HEK293 (cell line): ENCODE results near the gene C17orf107.

ENCODE experiments used
- GLI2 ChIP-seq: fragments of 450-650 bp; formaldehyde crosslinking; IDR thresholded peaks from 2 replicates; pipeline ENCODE4; 2017; ENCODE audit warnings: missing biosample characterization, missing genetic modification characterization, low read depth, borderline replicate concordance
- HOXA7 ChIP-seq: sonication (generic); formaldehyde crosslinking; IDR thresholded peaks from 2 replicates; pipeline ENCODE4 v1.8.1; 2022; ENCODE audit warnings: missing genetic modification reagents, borderline replicate concordance
- KLF10 ChIP-seq: fragments of 450-650 bp; IDR thresholded peaks from 2 replicates; pipeline ENCODE4 v1.5.1; 2018; ENCODE audit warnings: missing biosample characterization, mild to moderate bottlenecking, missing genetic modification characterization
- MZF1 ChIP-seq: fragments of 450-650 bp; formaldehyde crosslinking; IDR thresholded peaks from 2 replicates; pipeline ENCODE4 v1.5.1; 2017; ENCODE audit warnings: missing biosample characterization, missing genetic modification characterization, borderline replicate concordance
- RBAK ChIP-seq: fragments of 450-650 bp; formaldehyde crosslinking; IDR thresholded peaks from 2 replicates; pipeline ENCODE4 v1.5.1; 2016; ENCODE audit warnings: missing biosample characterization, missing genetic modification characterization
- TRIM28 ChIP-seq: IDR thresholded peaks from 2 replicates; pipeline ENCODE4 v1.6.1; 2011; ENCODE audit warnings: low read length, control low read depth, borderline replicate concordance
- TSHZ1 ChIP-seq: fragments of 450-650 bp; formaldehyde crosslinking; IDR thresholded peaks from 2 replicates; pipeline ENCODE4 v1.5.1; 2016; ENCODE audit warnings: missing biosample characterization, missing genetic modification characterization, borderline replicate concordance
- ZBTB17 ChIP-seq: fragments of 450-650 bp; formaldehyde crosslinking; IDR thresholded peaks from 2 replicates; pipeline ENCODE4 v1.5.1; 2016; ENCODE audit warnings: missing biosample characterization, missing genetic modification characterization
- ZBTB21 ChIP-seq: fragments of 450-650 bp; formaldehyde crosslinking; IDR thresholded peaks from 2 replicates; pipeline ENCODE4 v1.5.1; 2017; ENCODE audit warnings: missing biosample characterization, missing genetic modification characterization
- ZBTB48 ChIP-seq: fragments of 450-650 bp; formaldehyde crosslinking; IDR thresholded peaks from 2 replicates; pipeline ENCODE4 v1.5.1; 2016; ENCODE audit warnings: missing biosample characterization, missing genetic modification characterization
- ZNF133 ChIP-seq: fragments of 450-650 bp; formaldehyde crosslinking; IDR thresholded peaks from 2 replicates; pipeline ENCODE4 v1.5.1; 2016; ENCODE audit warnings: missing biosample characterization, missing genetic modification characterization
- ZNF175 ChIP-seq: fragments of 450-650 bp; formaldehyde crosslinking; IDR thresholded peaks from 2 replicates; pipeline ENCODE4 v1.5.1; 2016; ENCODE audit warnings: missing biosample characterization, missing genetic modification characterization
- ZNF2 ChIP-seq: fragments of 450-650 bp; formaldehyde crosslinking; IDR thresholded peaks from 2 replicates; pipeline ENCODE4 v1.5.1; 2016; ENCODE audit warnings: missing biosample characterization, missing genetic modification characterization
- ZNF221 ChIP-seq: fragments of 450-650 bp; formaldehyde crosslinking; IDR thresholded peaks from 2 replicates; pipeline ENCODE4 v1.5.1; 2017; ENCODE audit warnings: missing biosample characterization, missing genetic modification characterization, borderline replicate concordance
- ZNF223 ChIP-seq: fragments of 450-650 bp; formaldehyde crosslinking; IDR thresholded peaks from 2 replicates; pipeline ENCODE4 v1.5.1; 2016; ENCODE audit warnings: missing biosample characterization, missing genetic modification characterization
- ZNF23 ChIP-seq: fragments of 450-650 bp; formaldehyde crosslinking; IDR thresholded peaks from 2 replicates; pipeline ENCODE4 v1.5.1; 2016; ENCODE audit warnings: missing biosample characterization, missing genetic modification characterization, borderline replicate concordance
- ZNF335 ChIP-seq: fragments of 450-650 bp; formaldehyde crosslinking; conservative IDR thresholded peaks from 2 replicates; pipeline ENCODE4 v1.5.1; 2016; ENCODE audit warnings: missing biosample characterization, missing genetic modification characterization
- ZNF341 ChIP-seq: fragments of 450-650 bp; formaldehyde crosslinking; IDR thresholded peaks from 2 replicates; pipeline ENCODE4; 2016; ENCODE audit warnings: low read depth, missing biosample characterization, missing genetic modification characterization
- ZNF366 ChIP-seq: fragments of 450-650 bp; formaldehyde crosslinking; conservative IDR thresholded peaks from 2 replicates; pipeline ENCODE4 v1.5.1; 2016; ENCODE audit warnings: missing biosample characterization, missing genetic modification characterization
- ZNF394 ChIP-seq: fragments of 450-650 bp; formaldehyde crosslinking; IDR thresholded peaks from 2 replicates; pipeline ENCODE4 v1.5.1; 2016; ENCODE audit warnings: missing biosample characterization, missing genetic modification characterization, mild to moderate bottlenecking, moderate library complexity, borderline replicate concordance
- ZNF426 ChIP-seq: fragments of 450-650 bp; formaldehyde crosslinking; IDR thresholded peaks from 2 replicates; pipeline ENCODE4 v1.5.1; 2017; ENCODE audit warnings: missing biosample characterization, missing genetic modification characterization, mild to moderate bottlenecking, inconsistent platforms, moderate library complexity
- ZNF544 ChIP-seq: fragments of 450-650 bp; formaldehyde crosslinking; IDR thresholded peaks from 2 replicates; pipeline ENCODE4 v1.5.0; 2017; ENCODE audit warnings: missing biosample characterization, missing genetic modification characterization
- ZNF548 ChIP-seq: fragments of 450-650 bp; formaldehyde crosslinking; IDR thresholded peaks from 2 replicates; pipeline ENCODE4 v1.5.1; 2016; ENCODE audit warnings: missing biosample characterization, missing genetic modification characterization
- ZNF558 ChIP-seq: fragments of 450-650 bp; formaldehyde crosslinking; IDR thresholded peaks from 2 replicates; pipeline ENCODE4 v1.5.1; 2016; ENCODE audit warnings: missing biosample characterization, missing genetic modification characterization
- ZNF596 ChIP-seq: fragments of 450-650 bp; IDR thresholded peaks from 2 replicates; pipeline ENCODE4 v1.5.0; 2018; ENCODE audit warnings: missing biosample characterization, mild to moderate bottlenecking, missing genetic modification characterization, moderate library complexity
- ZNF600 ChIP-seq: fragments of 450-650 bp; formaldehyde crosslinking; IDR thresholded peaks from 2 replicates; pipeline ENCODE4 v1.5.1; 2016; ENCODE audit warnings: missing biosample characterization, missing genetic modification characterization
- ZNF610 ChIP-seq: fragments of 450-650 bp; formaldehyde crosslinking; IDR thresholded peaks from 2 replicates; pipeline ENCODE4 v1.5.1; 2016; ENCODE audit warnings: missing biosample characterization, missing genetic modification characterization, borderline replicate concordance
- ZNF624 ChIP-seq: fragments of 450-650 bp; formaldehyde crosslinking; IDR thresholded peaks from 2 replicates; pipeline ENCODE4 v1.5.1; 2017; ENCODE audit warnings: missing biosample characterization, missing genetic modification characterization
- ZNF660 ChIP-seq: fragments of 450-650 bp; IDR thresholded peaks from 2 replicates; pipeline ENCODE4 v1.5.1; 2018; ENCODE audit warnings: missing biosample characterization, mild to moderate bottlenecking, missing genetic modification characterization
- ZNF677 ChIP-seq: fragments of 450-650 bp; IDR thresholded peaks from 2 replicates; pipeline ENCODE4 v1.5.0; 2018; ENCODE audit warnings: missing biosample characterization, mild to moderate bottlenecking, missing genetic modification characterization, moderate library complexity
- ZNF76 ChIP-seq: fragments of 450-650 bp; formaldehyde crosslinking; IDR thresholded peaks from 2 replicates; pipeline ENCODE4; 2016; ENCODE audit warnings: low read depth, missing biosample characterization, missing genetic modification characterization, borderline replicate concordance
- ZNF830 ChIP-seq: fragments of 450-650 bp; IDR thresholded peaks from 2 replicates; pipeline ENCODE4 v1.5.0; 2018; ENCODE audit warnings: missing biosample characterization, missing genetic modification characterization, low read depth, mild to moderate bottlenecking, moderate library complexity
- TF ChIP-seq, protein P1 (sequence below): fragments of 450-650 bp; formaldehyde crosslinking; IDR thresholded peaks from 2 replicates; pipeline ENCODE4 v1.5.1; 2017; ENCODE audit warnings: missing biosample characterization, missing genetic modification characterization

C17orf107 gene

GRCh38 chr17:4939796-4940554 is 40.6 kb downstream of the C17orf107 start, which contains the start of the genes RNF167 and SLC25A11 (continued):
- TF ChIP-seq ZNF394 (tag by site-specific recombination), result peak; percentile 34; the same call in 1 of the 2 replicates
- TF ChIP-seq ZNF341, result peak; percentile 71
- no peak for TF ChIP-seq GLI2 (tag by site-specific recombination)
- TF ChIP-seq ZNF596, result no peak
- TF ChIP-seq ZNF23 (tag by site-specific recombination), result no peak
- TF ChIP-seq ZNF2 (tag by site-specific recombination), result no peak
- no peak for TF ChIP-seq ZNF175 (tag by site-specific recombination)
- TF ChIP-seq ZNF660 (tag by site-specific recombination), result peak; percentile 80
- no peak for TF ChIP-seq ZNF548
- no peak for TF ChIP-seq TSHZ1 (tag by site-specific recombination)
- no peak for TF ChIP-seq ZNF223 (tag by site-specific recombination)
- TF ChIP-seq ZNF76, result peak; percentile 78
- no peak for TF ChIP-seq ZNF624 (tag by site-specific recombination)
- TF ChIP-seq ZNF221 (tag by site-specific recombination), result no peak
- TF ChIP-seq ZNF335 (tag by site-specific recombination), result peak; percentile 98
- TF ChIP-seq RBAK (tag by site-specific recombination), result no peak
- TF ChIP-seq ZNF544 (tag by site-specific recombination), result no peak
- no peak for TF ChIP-seq ZNF133 (tag by site-specific recombination)
- no peak for TF ChIP-seq ZNF677 (tag by site-specific recombination)
- TF ChIP-seq HOXA7 (CRISPR knock-in tag), result no peak
- no peak for TF ChIP-seq MZF1 (tag by site-specific recombination)
- TF ChIP-seq TRIM28, result no peak
- no peak for TF ChIP-seq ZNF600 (tag by site-specific recombination)
- no peak for TF ChIP-seq ZBTB48
- peak; percentile 26; the same call in 1 of the 2 replicates for TF ChIP-seq ZBTB21 (tag by site-specific recombination)
- peak; percentile 70; the same call in 1 of the 2 replicates for TF ChIP-seq ZNF610 (tag by site-specific recombination)
- no peak for TF ChIP-seq ZNF426 (tag by site-specific recombination)
- peak; percentile 76 for TF ChIP-seq ZBTB17
- TF ChIP-seq ZNF558, result 0 out of 2 replicates have a peak, but pooled peaks have one; percentile 14
- TF ChIP-seq, protein P1, sequence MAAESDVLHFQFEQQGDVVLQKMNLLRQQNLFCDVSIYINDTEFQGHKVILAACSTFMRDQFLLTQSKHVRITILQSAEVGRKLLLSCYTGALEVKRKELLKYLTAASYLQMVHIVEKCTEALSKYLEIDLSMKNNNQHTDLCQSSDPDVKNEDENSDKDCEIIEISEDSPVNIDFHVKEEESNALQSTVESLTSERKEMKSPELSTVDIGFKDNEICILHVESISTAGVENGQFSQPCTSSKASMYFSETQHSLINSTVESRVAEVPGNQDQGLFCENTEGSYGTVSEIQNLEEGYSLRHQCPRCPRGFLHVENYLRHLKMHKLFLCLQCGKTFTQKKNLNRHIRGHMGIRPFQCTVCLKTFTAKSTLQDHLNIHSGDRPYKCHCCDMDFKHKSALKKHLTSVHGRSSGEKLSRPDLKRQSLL, result 0 out of 2 replicates have a peak, but pooled peaks have one; percentile 68
- no peak for TF ChIP-seq ZNF830 (tag by site-specific recombination)
- TF ChIP-seq ZNF366 (tag by site-specific recombination), result peak; percentile 66
- TF ChIP-seq KLF10 (tag by site-specific recombination), result peak; percentile 53
